ENCODE measurements around the gene WDR87.

DNA sequence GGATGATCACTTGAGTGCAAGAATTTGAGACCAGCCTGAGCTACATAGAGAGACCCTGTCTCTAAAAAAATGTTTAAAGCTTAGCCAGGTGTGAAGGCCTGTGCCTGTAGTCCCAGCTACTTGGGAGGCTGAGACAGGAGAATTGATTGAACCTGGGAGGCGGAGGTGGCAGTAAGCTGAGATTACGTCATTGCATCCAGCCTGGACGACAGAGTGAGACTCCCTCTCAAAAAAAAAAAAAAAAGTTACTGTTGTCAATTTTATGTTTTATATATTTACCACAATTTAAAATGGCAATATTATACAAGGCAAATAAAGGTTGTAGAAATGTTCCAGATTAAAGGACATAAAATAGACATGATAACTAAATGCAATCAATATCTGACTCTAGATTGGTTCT, 29.2 kb downstream of the WDR87 start:
- TF ChIP-seq, protein P1, sequence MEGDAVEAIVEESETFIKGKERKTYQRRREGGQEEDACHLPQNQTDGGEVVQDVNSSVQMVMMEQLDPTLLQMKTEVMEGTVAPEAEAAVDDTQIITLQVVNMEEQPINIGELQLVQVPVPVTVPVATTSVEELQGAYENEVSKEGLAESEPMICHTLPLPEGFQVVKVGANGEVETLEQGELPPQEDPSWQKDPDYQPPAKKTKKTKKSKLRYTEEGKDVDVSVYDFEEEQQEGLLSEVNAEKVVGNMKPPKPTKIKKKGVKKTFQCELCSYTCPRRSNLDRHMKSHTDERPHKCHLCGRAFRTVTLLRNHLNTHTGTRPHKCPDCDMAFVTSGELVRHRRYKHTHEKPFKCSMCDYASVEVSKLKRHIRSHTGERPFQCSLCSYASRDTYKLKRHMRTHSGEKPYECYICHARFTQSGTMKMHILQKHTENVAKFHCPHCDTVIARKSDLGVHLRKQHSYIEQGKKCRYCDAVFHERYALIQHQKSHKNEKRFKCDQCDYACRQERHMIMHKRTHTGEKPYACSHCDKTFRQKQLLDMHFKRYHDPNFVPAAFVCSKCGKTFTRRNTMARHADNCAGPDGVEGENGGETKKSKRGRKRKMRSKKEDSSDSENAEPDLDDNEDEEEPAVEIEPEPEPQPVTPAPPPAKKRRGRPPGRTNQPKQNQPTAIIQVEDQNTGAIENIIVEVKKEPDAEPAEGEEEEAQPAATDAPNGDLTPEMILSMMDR (IDR thresholded peaks at IDR 0.05; ENCODE audit: borderline replicate concordance, extremely low read depth, low read length, poor library complexity, severe bottlenecking), result no peak
- TF ChIP-seq EZH2 (IDR thresholded peaks at IDR 0.05; ENCODE audit: borderline replicate concordance, low read depth, low read length, severe bottlenecking), result no peak
